COR-L47 (cell line): ENCODE data around the gene PRPF19.

ENCODE experiments used
- DNase-seq: peaks from one replicate; lab custom pipeline; 2025; lab: John Stamatoyannopoulos, UW

PRPF19 gene

DNA sequence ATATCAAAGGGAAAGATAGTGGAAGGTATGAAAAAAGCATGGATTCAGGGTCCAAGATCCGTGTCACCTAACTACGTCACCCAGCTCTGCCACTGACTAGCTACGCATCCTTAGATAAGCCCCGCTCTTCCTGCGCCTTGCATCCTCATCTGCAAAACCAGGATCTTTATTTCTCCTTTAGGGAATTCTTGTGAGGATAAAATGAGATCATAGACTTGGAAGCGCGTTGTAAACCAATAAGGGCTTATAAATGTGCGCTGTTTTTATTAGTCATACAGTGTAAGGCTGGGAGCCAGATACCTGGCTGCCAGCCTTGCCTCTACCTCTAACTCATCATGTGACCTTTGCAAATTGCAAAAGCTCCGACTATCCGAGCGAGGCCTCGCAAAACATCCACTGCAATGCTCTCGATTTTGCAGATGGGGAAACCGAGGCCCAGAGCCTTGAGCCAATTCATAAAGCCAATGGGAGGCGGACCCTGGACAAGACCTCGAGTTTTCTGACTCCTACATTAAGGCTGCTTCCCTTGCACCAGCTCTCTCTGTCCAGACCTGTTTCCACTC is 753 bp downstream of the PRPF19 start:
- peak; percentile 29 for DNase-seq

DNA sequence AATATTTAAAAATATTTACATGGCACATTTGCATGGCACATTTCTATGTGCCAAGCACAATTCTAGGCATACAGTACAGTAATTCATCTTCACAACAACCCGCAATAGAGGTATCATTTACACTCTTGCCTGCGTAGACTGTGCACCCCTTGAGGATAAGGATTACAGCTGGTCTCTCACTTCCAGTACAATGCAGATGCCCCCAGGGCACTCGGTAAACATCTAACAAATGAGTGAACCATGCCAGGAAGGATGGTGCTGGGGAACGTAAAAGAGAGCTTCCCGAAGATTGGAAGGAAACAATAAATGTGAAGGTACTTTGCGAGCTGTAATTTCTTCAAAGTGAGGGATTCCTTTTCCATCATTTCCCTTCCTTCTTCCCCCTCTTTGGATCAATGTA is 1.3 kb downstream of the PRPF19 start:
- DNase-seq, result no peak

DNA sequence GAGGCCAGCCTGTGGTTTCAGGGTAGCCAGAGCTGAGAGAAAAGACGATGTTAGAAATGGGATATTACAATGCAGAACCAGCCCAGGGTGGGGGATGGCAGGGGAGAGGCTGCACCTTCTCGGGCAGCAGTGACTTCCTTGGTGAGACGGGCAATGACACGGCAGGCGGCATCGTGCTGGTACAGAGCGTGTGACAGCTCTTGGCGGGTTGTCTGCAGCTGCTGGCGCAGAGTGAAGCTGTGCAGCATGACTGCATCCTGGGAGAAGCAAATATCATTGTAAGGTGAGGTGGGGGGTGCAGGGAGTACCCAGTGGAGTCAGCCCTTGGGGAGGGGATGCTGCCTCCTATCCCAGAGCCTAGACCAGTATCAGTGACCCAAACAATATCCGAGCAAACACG is 3.8 kb downstream of the PRPF19 start:
- DNase-seq, result no peak

DNA sequence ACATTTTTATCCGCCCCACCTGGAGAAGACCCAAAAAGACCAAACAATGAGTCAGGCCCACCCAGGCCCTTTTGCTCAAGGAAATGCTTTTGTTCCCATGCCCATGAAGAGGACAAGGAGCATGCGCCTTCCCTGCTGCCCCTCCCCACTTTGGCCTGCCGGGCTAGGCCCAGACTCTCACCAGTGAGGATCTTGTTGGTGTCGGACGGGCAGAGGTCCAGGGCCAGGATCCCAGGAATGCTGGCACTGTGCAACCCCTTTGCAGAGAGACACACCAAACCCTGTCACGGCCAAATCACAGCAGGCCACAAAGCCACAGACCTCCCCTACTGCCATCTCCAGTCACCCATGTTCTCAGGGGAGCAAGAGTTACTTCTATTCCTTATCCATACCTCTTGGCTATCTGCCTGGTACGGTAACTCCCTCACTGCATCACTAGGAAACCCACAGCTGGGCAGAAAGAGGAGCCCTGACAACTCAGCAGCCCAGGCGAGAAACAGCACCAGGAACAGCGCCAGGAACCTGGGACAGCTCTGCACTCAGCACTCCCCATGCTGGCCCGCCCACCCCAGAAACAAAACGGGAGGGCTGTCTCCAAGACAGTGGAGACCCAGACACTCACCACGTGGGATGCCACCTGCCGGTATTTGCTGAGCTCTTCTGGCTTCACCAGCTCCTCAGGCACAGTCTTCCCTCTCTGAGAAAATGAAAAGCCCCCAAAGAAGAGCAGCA is 5.5 kb downstream of the PRPF19 start:
- no peak for DNase-seq

DNA sequence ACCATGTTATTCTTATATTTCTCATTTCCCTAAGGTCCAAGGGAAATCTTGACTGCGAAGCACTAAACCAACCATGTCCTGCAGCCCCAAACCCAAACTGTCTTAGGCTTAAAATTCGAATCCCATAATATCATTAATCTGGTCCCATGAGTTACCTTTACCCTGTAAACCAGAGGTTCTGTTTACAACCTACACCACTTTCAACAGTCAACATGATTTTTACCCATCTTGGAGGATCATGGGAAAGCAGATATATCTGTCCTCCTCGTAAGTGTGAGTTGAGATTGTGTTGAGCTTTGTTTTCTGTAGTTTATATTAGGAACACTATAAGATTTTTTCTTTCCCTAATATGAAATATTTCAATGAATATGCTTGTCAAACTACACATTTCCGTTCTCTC is 6.4 kb downstream of the PRPF19 start:
- no peak for DNase-seq

DNA sequence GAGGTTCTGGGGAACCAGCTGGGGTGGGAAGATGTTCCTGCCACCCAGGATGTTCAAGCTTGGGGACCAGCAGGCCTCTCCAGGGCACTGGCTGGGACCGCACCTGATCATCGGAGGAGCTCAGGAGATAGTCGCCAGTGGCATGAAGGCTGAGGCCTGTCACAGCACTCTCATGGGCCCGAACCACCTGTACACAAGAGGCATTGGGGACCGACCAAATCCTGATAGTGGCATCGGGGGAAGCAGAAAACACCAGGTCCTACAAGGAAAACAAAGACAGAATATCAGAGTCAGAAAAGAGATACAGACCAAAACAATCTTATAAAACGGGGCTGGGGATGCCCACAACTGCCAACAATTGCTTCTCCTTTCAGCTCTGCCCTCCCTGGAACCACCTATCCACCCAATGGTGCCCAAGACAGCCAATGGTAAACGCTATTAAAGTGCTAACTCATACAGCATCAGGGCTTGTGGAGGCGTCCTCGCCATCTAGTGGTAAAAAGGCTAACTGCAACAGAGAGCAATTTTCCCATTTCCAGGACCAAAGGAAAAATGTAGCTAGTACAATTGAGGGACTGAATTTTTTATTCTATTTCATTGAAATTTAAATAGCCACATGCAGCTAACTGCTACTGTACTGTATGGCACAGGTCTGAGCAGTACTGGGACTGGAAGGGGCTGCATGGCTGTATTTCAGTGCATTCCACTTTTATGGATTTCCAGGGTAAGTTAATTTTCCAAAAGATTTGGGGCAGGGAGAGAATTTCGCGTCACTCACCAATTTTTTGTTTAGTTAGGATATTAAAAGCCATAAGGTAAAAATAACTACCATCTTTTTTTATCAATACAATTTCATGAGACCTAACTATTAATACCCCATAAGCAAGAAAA is 7.1 kb downstream of the PRPF19 start:
- peak; percentile 30 for DNase-seq

DNA sequence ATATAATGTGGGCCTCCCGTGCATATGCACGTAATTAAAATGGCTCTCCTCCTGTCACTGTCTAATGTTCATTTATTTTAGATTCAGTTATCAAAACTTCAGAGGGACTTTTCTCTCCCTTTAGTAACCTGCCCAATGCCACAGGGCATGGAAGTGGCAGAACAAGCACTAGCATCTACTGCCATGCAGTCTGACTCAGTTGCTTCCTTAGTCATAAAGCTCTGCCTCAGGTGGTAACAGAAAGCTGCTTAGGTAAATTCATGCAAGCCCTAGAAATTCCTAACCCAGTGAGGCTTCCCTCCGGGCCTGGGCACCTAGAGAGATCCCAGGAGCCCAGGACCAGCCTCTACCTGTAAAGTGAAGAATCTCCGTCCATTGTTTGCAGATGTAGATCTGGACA is 8.9 kb downstream of the PRPF19 start:
- DNase-seq, result no peak

DNA sequence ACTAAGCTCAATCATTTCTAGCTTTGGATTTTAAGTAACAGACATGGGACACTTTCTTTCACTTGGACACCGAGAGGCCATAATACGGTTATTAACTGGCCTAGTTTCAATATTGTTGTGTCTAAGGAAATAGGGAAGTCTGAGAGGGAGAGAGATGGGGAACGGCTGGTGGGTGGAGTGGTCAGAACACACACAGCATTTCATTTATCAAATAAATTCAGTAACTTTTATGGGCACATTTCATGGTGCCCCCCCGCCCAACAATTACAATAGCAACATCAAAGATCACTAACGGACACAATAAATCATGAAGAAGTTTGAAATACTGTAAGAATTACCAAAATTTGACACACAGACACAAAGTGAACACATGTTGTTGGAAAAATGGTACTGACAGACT is 10.7 kb downstream of the PRPF19 start:
- no peak for DNase-seq

DNA sequence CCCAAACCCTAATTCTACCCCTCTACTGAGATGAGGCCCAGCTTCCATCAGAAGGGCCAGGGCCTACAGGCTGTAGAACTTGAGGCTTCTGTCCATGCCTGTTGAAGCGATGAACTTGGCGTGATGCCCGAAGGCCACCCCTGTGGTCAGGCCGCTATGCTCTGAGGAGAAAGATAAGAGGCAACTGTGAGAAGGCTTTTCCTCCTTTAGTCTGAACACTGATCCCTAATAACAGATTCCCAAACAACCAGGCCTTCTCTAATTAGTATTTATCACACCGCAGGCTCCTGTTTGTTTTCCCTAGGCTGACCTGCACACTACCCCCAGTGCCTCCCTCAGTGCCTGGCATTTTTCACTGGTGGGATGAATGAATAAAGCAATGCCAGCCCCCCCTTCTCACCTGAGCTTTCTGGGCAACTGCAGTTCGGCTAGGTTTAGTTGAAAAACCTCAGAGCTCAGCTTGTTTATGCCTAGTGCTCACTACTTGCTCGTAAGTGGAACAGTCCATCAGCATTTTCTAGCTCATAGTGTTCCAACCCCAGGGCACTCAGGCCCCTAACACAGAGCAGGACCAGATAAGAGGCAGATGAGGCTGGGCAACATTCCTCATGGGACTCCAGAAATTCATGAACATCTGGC is 15.2 kb downstream of the PRPF19 start:
- no peak for DNase-seq

DNA sequence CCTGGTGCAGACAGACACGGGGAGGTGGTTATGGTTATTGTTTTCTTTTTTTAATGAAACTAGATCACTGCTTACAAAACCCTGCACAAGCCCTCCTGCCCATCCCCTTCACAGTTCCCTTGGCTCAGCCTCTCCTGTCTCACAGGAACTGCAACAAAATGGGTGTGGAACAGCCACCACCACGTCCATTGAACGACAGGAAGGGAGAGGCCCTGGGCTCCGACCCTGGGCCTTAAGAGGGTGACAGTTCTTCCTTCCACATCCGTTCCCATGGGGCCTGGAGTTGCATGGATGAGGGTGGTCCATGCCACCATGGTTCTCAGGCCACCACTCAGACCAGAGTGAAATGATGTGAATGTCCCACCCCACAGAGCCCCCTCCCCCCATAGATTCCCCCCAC is 15.7 kb downstream of the PRPF19 start:
- DNase-seq, result no peak

DNA sequence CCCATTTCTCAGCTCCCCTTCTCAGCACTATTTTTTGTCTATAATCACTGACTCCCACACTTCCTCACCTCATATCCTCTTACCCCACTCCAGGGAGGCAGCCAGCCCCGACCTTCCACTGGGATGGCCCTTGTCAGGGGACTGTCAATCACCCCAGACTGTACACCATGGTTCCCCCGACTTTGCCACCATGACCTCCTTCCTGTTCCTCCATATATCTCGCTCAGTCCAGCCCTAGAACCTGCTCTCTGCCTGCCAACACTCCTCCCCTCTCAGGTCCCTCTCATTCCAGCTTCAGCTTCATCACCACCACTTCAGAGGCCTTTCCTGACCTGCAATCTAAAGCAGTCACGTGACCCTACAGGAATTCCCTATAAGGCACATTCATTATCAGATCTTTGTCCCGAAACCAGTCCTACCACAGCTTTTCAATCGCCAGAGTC is 16.5 kb downstream of the PRPF19 start:
- no peak for DNase-seq

DNA sequence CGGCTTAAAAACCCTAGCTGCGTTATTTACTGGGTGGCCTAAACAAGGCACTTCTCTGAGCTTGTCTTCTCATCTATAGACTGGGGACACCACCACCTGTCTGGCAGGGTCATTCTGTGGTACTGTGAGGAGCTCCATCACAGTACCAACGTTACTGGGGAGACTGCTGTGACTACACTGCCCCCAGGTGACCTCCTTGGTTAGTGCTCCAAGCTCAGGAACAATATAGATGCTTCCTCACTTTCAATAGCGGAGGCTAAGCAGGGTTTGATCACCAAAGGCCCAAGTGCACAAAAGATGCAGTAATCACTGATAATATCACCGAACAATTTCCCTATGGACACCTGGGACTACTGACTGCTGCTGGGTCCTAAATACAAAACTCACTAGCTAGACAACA is 18.8 kb downstream of the PRPF19 start:
- DNase-seq, result peak; percentile 52

DNA sequence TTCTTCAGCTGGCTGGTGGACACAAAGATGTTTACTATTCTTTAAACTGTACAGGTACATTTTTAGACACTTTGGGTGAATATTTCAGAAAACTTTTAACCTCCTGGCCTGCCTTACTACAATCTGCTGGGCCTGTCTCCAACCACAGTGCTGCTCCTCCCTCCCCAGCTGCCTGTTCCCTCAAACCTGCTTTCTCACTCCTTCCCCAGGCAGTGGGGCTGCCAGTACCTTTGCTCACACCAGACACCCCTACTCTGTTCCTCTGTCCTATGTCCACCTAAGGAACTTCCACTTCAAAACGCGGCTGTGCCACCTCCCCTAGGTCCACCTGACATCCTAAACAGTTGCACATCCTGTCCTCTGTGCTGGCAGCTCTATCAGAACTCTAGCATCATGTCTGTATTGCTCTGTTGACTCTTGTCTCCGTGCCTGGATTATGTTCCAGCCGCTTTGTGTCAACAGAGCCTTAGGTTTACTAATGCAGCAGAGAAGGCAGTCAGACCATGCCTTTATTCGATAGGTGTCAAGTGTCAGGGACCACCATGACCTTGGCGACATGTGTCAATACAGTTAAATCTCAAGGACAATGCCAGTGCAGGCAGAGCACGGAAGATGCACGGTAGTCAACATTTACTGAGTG is 25.6 kb downstream of the PRPF19 start:
- DNase-seq, result no peak

DNA sequence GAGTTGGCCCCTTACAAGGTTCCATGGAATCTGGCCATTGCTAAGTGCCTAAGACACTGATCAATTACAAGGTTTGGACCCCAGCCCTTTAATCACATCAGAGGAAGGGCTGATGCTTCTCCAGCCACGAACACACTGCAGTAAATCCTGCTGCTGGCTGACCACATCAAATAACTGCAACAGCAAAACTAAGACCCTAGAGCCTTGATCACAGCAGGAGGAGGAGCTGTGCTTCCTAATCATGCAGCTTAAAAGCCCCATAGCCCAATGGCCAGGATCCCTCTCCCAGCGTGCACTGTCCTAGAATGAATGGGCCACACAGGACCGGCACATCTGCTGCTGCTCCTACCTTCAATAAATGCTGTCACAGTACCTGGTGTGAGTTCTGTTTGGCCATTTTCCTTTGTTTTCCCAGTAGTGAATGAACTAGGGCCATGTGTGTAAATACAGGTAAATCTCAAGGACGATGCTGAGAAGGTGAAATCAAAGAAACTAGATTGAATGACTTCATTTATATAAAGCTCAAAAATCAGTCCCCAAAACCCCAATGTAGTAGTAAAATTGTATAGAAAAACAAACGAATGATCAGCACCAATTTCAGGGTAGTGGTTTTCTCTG is 26.3 kb downstream of the PRPF19 start:
- DNase-seq, result no peak

DNA sequence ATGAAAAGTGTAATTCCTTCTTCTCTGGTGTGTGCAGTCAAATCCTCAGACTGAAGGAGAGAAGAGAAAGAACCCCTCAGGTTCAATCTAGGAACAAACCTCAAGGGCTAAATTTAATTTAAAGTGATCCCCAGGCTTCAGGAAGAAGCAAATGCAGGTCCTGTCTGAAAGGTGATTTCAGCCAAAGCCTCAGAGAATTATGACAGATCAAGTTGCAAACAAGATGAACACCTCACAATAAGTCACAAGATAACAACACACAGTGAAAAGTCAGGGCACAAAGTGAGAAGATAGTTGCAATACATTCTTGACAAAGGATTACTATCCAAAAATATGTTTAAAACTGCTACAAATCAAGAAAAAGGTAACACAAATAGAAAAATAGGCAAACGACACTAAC is 27.3 kb downstream of the PRPF19 start:
- DNase-seq, result no peak

DNA sequence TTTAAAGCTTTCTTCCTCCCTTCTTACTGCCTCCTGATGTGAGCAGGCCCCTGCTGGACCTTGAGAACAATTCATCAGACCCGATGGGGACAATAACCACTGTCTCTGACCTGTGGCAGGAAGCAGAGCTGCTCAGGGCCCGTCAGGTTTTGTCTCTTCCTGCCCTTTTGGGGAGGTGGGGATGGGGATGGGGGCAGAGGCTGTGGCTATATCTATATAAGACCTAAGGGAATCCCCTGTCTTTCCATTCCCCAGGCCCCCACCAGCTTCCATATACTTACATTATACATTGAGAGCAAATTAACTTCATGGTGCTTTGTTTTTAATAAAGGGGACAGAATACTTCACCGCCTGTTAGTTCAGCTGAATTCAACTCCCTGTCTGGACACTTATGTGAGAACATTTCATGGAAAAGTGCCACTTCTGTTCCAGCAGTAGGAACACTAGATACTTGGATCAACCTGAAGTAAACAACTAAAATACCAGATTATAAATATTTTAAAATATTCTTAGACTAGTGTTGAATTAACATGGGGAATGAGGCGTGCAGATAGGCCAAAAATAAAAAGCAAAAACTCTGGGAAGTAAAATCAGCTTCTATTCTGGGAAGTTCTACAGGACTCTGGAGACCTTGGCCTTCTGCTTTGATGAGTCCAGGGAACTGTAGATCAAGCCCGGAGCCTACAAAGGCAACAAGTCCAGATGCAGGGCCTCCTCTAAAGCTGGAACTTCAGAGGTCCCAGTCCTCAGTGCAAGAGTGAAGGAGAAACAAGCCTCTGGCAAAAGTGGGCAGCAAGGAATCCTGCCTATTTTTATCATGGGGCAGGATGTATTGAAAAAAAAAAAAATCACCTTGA is 27.9 kb downstream of the PRPF19 start:
- DNase-seq, result no peak

DNA sequence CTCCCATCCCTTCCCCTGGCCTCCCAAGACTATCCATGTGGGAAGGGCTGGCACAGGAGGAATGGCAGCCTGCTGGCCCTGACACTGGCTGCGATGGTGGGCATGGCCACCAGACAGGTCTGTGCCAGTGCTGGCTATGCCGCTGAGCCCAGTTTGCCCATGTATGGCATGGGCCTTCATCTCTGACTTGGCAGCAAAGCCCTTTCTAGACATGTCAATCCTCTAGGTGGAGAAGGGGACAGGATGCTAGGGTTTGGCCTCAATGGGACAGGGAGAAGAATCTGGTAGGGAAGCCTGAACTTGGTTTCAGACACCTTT is 30.3 kb downstream of the PRPF19 start:
- DNase-seq, result no peak

DNA sequence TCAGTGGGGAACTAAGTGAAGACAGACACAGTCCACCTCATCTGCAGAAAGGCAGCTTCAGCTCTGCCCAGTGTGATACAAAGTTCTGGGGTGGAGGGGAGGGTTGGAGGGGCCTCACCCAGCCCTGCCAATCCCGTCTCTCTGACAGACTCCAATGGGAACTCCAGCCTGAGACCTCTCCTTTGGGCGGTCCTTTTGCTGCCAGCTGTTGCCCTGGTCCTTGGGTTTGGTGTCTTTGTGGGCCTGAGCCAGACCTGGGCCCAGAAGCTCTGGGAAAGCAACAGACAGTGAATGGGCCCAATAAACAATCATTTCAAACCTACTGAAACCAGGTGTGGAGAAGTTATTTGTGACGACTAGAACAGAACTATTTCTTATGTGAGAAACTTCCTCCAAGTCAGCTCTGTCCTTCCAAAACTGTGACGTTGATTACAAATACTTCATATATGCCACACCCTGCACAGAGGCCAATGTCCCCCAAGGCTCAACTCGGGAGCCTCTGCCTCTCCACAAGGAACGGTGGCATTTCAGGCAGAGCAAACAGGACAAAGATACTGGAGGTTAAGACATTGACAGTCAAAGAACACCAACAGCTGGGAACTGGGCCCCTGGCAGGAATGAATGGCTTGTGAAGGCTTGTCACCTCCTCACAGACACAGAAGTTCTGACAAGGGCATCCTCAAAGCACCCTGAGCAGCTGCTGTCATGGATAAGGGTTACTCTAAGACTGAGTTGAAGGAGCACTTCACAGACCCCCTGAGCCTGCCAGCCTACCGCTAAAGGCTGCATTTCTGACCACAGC is 30.8 kb downstream of the PRPF19 start:
- DNase-seq, result no peak

DNA sequence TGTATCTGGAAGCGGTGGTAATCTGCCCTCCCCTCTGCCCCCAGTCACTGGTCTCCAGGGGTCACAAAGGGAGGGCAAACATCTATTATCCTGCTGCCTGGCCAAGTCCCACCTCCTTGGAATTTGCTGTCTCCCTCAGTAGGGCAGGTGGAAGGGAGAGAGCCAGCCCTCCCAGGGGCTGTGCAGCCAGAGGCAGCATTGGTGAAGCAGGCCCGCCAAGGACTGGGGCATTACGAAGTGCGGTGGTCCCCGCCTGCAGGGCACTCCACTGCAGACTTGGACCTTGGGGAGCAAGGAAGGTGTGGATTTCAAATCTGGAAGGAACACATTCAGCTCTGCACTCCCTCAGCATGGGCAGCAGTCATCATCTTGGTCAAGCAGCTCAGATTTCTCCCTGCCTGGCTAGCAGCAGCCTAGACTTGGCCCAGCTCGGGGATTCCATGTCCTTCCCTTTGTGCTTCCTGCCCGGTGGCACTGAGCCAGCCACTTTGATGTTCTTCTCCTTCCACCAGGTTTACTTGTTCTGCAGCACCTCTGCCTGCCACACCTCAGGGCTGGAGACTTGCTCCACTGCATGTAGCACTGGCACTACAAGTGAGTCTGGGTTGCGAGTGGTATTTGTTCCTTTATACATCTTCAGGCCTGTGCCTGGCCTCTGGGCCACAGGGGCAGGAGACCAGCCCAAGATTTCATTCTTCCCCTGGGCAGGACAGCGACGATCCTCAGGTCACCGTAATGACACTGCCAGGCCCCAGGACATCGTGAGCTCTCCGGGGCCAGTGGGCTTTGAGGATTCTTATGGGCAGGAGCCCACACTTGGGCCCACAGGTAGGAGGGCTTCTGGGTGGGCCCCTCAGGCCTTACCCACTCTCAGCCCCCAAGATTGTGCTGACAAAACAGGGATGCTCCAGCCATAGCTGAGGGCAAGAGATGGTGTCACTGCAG is 31.7 kb downstream of the PRPF19 start:
- no peak for DNase-seq
